Astrocyte (in vitro differentiated cells and primary cell): ENCODE data around the gene PANX3.

Experiments used
- EZH2 ChIP-seq: IDR thresholded peaks from 2 replicates; pipeline ENCODE4 v1.6.1; 2012; ENCODE audit warnings: mild to moderate bottlenecking, low read length, inconsistent platforms; ENCODE audit not compliant: insufficient read depth
- TF ChIP-seq, protein P1 (sequence below): IDR thresholded peaks from 2 replicates; pipeline ENCODE4 v1.5.1; 2011; ENCODE audit warnings: low read depth, mild to moderate bottlenecking, inconsistent platforms, low read length, moderate library complexity; ENCODE audit not compliant: insufficient read depth

DNA sequence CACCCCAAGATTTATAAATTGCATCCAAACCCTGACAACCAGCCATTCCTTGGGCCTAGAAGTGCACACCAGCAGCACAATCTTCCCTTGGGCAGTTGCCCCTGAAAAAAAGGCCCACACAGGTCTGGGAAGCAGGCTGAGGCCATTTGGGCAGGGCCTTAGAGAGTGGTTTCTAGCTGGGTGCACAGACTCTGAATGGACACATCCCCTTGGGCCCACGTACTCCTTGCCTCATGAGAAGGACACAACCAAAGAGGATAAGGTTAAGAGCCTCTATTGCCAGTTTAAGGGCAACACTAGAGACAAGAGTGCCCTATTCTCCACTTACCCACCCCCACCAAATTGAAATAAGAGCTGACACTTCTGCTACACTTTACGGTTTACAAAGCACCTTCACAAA is 933 bp upstream of the PANX3 start:
- TF ChIP-seq, protein P1, sequence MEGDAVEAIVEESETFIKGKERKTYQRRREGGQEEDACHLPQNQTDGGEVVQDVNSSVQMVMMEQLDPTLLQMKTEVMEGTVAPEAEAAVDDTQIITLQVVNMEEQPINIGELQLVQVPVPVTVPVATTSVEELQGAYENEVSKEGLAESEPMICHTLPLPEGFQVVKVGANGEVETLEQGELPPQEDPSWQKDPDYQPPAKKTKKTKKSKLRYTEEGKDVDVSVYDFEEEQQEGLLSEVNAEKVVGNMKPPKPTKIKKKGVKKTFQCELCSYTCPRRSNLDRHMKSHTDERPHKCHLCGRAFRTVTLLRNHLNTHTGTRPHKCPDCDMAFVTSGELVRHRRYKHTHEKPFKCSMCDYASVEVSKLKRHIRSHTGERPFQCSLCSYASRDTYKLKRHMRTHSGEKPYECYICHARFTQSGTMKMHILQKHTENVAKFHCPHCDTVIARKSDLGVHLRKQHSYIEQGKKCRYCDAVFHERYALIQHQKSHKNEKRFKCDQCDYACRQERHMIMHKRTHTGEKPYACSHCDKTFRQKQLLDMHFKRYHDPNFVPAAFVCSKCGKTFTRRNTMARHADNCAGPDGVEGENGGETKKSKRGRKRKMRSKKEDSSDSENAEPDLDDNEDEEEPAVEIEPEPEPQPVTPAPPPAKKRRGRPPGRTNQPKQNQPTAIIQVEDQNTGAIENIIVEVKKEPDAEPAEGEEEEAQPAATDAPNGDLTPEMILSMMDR, result no peak
- no peak for TF ChIP-seq EZH2
